Mesendoderm (in vitro differentiated cells): ENCODE data around the gene TFPT.

Source experiments
- DNase-seq: peaks from one replicate; pipeline ENCODE4 v3.0.0; 2013
- H2AK5ac ChIP-seq: 2 replicates; pipeline ENCODE4 v1.6.1; 2013; ENCODE audit warnings: low read length, inconsistent platforms
- H2BK120ac ChIP-seq: 2 replicates; pipeline ENCODE4 v1.6.1; 2013; ENCODE audit warnings: low read depth, mild to moderate bottlenecking, low read length, moderate library complexity, mixed read lengths
- H2BK15ac ChIP-seq: replicated peaks from 2 replicates; pipeline ENCODE4 v1.6.1; 2013; ENCODE audit warnings: low read depth, mild to moderate bottlenecking, moderate library complexity
- H2BK5ac ChIP-seq: 2 replicates; pipeline ENCODE4 v1.6.1; 2013; ENCODE audit warnings: low read length, inconsistent platforms
- H3K18ac ChIP-seq: 2 replicates; pipeline ENCODE4 v1.6.1; 2013; ENCODE audit warnings: mild to moderate bottlenecking, low read length, mixed read lengths
- H3K23ac ChIP-seq: one replicate; pipeline ENCODE4 v1.6.1; 2013; ENCODE audit warnings: low read length
- H3K27ac ChIP-seq: 2 replicates; pipeline ENCODE4 v1.5.1; 2013; ENCODE audit warnings: low read depth, mild to moderate bottlenecking, inconsistent platforms, low read length, moderate library complexity
- H3K27me3 ChIP-seq: 2 replicates; pipeline ENCODE4 v1.6.1; 2013; ENCODE audit warnings: low read length, control low read depth, mild to moderate bottlenecking, inconsistent platforms; ENCODE audit not compliant: insufficient read depth, poor library complexity
- H3K36me3 ChIP-seq: 2 replicates; pipeline ENCODE4 v1.6.1; 2013; ENCODE audit warnings: low read length, inconsistent platforms; ENCODE audit not compliant: control insufficient read depth, insufficient read depth
- H3K4ac ChIP-seq: one replicate; pipeline ENCODE4 v1.6.1; 2013; ENCODE audit warnings: low read depth, mild to moderate bottlenecking, low read length, moderate library complexity
- H3K4me1 ChIP-seq: 2 replicates; pipeline ENCODE4 v1.6.1; 2013; ENCODE audit warnings: low read depth, low read length, inconsistent platforms; ENCODE audit not compliant: control insufficient read depth
- H3K4me2 ChIP-seq: 2 replicates; pipeline ENCODE4 v1.6.1; 2013; ENCODE audit warnings: low read length
- H3K4me3 ChIP-seq: 2 replicates; pipeline ENCODE4 v1.5.1; 2013; ENCODE audit warnings: mild to moderate bottlenecking, low read length
- H3K56ac ChIP-seq: one replicate; pipeline ENCODE4 v1.6.1; 2013; ENCODE audit warnings: low read length
- H3K79me1 ChIP-seq: 2 replicates; pipeline ENCODE4 v1.6.1; 2013; ENCODE audit warnings: low read length, inconsistent platforms
- H3K79me2 ChIP-seq: 2 replicates; pipeline ENCODE4 v1.6.1; 2013; ENCODE audit warnings: mild to moderate bottlenecking, low read length; ENCODE audit not compliant: control insufficient read depth, insufficient read depth
- H3K9ac ChIP-seq: 2 replicates; pipeline ENCODE4 v1.6.1; 2013; ENCODE audit warnings: low read length, inconsistent platforms
- H4K5ac ChIP-seq: one replicate; pipeline ENCODE4 v1.6.1; 2013; ENCODE audit warnings: low read length
- H4K8ac ChIP-seq: one replicate; pipeline ENCODE4 v1.6.1; 2013; ENCODE audit warnings: low read depth, mild to moderate bottlenecking, control low read depth, low read length, moderate library complexity
- WGBS: extraction: QIAGEN DNeasy Blood & Tissue Kit; methylation state at CpG from one replicate; pipeline ENCODE4 v1.1.7; 2013; ENCODE audit warnings: low lambda C conversion rate, missing lambda C conversion rate; ENCODE audit not compliant: insufficient coverage; ENCODE audit errors: extremely low coverage; 5-methylcytosine and 5-hydroxymethylcytosine counted together

TFPT gene

DNA sequence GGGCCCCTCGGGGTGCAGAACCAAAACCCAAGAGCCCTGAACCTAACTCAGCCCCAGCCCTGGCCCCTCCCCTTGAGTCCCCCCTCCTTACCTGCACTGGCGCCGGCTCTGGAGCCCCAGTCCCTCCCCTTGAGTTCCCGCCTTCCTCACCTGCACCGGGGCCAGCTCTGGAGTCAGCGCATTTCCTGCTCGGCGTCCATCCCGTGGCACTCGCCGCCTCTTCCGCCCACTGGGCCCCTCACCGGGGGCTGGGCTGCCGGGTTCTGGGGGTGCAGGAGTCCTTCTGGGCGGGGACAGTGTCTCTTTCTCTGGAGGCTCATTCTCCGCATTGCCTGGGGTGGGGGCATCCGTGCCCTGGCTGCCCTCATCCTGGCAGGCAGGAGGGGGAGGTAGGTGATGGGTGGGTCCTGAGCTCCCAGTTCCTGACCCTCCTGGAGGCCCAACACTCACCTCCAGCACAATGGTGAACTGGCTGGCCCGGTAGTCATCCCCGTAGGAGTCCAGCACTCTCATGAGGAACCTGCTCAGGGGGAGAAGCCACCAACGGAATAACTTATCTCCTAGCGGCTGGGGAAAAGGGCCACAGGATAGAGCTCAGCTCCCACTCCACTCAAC, 7.5 kb downstream of the TFPT start:
- Histone ChIP-seq H2AK5ac (no peak overlapping the region), H3K27me3 (no peaks in the 10 kb centered on the region), H3K4ac (no peak overlapping the region), H3K4me3 (no peak overlapping the region), H3K23ac (no peak overlapping the region), H2BK15ac (no peak overlapping the region), H3K4me1 (no peaks in the 10 kb centered on the region), H3K18ac (no peak overlapping the region), H3K4me2 (no peak overlapping the region), H2BK5ac (no peak overlapping the region), H3K9ac (no peak overlapping the region), H3K56ac (no peak overlapping the region), H2BK120ac (no peak overlapping the region), H4K8ac (no peak overlapping the region), H3K79me2 (peaks cover 6% of the 10 kb centered on the region), H4K5ac (no peak overlapping the region), H3K36me3 (peaks cover 1% of the 10 kb centered on the region), H3K27ac (no peak overlapping the region), H3K79me1 (peaks cover 3% of the 10 kb centered on the region)
- no peak for DNase-seq
- no CpG with 5 or more reads among the region's 21 CpGs for WGBS

DNA sequence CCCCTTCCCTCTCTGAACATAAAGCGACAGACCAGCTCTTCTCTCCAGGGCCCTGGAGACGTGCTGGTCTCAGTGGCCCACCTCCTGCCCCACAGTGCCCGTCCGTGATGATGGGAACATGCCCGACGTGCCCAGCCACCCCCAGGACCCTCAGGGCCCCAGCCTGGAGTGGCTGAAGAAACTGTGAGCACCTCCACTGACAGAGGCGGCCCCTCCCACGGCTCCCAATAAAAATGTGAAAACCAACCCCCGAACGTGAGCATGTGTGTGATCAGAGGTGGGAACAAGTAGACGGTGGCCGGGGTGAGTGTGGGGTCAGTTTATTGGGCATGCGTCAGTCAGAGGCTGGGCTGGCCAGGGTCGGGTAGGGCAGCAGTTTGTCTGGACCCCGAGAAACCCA, 8.7 kb downstream of the TFPT start:
- no peak overlapping the region for H4K8ac ChIP-seq
- H2BK5ac ChIP-seq: no peak overlapping the region
- H3K4me3 ChIP-seq: no peak overlapping the region
- no peak overlapping the region for H2AK5ac ChIP-seq
- H3K9ac ChIP-seq: no peak overlapping the region
- H3K4ac ChIP-seq: no peak overlapping the region
- H3K79me1 ChIP-seq: peaks cover 3% of the 10 kb centered on the region
- no peak overlapping the region for H3K23ac ChIP-seq
- no peak overlapping the region for H3K56ac ChIP-seq
- no CpG with 5 or more reads among the region's 15 CpGs for WGBS
- H3K27me3 ChIP-seq: no peaks in the 10 kb centered on the region
- no peak overlapping the region for H2BK15ac ChIP-seq
- no peak overlapping the region for H3K18ac ChIP-seq
- no peak overlapping the region for H3K27ac ChIP-seq
- no peak overlapping the region for H4K5ac ChIP-seq
- H3K36me3 ChIP-seq: peaks cover 1% of the 10 kb centered on the region
- no peak overlapping the region for H3K4me2 ChIP-seq
- H3K4me1 ChIP-seq: no peaks in the 10 kb centered on the region
- peaks cover 7% of the 10 kb centered on the region for H3K79me2 ChIP-seq
- DNase-seq: no peak
- H2BK120ac ChIP-seq: no peak overlapping the region

DNA sequence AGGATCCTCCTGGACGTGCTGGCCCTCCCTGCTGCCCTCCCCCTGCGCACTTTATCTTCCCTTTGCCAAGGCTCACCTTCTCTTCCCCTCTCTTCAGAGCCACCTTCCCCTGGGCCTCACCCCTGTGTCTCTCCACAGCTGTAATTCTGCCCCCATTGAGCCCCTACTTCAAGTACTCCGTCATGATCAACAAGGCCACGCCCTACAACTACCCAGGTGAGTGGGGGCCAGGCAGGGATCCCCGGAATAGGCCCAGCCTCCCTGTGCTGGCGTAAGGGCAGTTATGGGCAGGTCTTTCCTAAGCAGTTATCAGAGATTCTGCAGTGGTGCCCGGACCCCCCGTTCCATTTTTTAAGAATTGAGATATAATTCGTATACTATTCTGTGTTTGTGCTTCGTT, 9.7 kb downstream of the TFPT start:
- Histone ChIP-seq H3K4me1 (no peaks in the 10 kb centered on the region), H2BK15ac (no peak overlapping the region), H3K79me2 (peaks cover 7% of the 10 kb centered on the region), H3K27me3 (no peaks in the 10 kb centered on the region), H3K79me1 (peaks cover 3% of the 10 kb centered on the region), H3K4me3 (no peak overlapping the region), H3K56ac (no peak overlapping the region), H3K9ac (no peak overlapping the region), H2BK120ac (no peak overlapping the region), H3K4ac (no peak overlapping the region), H3K36me3 (peaks cover 1% of the 10 kb centered on the region), H2BK5ac (no peak overlapping the region), H4K5ac (no peak overlapping the region), H3K27ac (no peak overlapping the region), H3K4me2 (no peak overlapping the region), H3K23ac (no peak overlapping the region), H4K8ac (no peak overlapping the region), H3K18ac (no peak overlapping the region), H2AK5ac (no peak overlapping the region)
- no peak for DNase-seq
- no CpG with 5 or more reads among the region's 10 CpGs for WGBS

DNA sequence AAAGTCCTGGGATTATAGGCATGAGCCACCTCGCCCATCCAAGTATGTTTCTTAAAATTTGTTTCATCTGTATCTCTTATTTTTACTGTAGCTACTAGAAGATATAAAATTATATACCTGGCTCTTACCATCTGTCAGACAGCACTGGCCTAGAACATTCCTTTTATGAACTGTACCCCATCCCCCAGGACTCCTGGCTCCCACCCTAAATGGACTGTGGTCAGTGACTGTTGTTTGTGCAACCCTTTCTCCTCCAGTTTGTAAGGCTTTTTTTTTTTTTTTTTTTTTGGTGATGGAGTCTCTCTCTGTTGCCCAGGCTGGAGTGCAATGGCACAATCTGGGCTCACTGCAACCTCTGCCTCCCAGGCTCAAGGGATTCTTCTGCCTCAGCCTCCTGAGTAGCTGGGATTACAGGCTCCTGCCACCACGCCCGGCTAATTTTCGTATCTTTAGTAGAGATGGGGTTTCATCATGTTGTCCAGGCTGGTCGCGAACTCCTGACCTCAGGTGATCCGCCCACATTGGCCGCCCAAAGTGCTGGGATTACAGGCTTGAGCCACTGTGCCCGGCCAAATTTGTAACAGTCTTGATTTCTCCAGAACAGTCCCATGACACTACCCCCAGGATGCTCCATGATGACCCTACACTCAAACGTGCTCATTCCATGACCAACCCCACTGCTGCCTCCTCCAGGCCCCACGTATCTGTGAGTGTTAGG, 10.3 kb downstream of the TFPT start:
- no CpG with 5 or more reads among the region's 11 CpGs for WGBS
- Histone ChIP-seq H2BK5ac (no peak overlapping the region), H3K18ac (no peak overlapping the region)

DNA sequence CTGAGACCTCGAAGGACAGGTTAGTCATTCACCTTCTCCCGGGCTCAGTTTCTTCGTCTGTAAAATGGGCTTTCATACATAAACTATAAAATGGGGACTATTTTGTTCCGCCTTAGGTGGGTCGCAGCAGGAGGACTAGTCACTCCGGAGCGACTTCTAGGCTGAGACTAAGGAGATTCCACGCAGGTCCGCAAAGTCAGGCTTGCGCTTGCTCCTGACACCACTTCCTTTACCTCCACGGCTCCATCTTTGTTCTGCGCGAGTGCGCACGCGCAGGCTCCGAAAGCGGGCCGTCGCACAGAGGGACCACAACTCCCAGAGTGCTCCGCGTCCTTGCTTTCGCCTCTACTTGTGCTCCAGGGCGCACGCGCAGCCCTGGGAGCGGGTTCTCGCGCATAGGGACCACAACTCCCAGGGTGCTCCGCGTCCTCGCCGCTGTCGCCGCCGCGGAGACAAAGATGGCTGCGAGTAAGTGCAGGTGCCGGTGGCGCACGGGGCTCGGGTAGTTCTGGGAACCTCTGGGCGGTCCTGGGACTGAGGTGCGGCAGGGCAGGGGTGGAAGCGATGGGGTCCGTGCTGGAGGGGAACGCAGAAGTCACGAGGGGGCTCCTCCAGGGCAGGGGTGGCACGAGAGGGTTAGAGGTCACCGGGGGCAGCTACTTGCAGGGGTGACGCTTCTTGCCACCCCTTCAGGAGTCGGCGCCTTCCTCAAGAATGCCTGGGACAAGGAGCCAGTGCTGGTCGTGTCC, 12.9 kb downstream of the TFPT start, which contains the start of gene NDUFA3:
Gene NDUFA3 (plus strand): TSS at position 435 of the 749 bp plus-strand sequence. CDS start 24 bp downstream, at position 459.
- Histone ChIP-seq H3K4me3 (peak within 1 kb of the TSS; percentile 70), H4K8ac (no peak within 1 kb of the TSS), H3K79me1 (peaks cover 3% of the 10 kb centered on the region), H4K5ac (no peak within 1 kb of the TSS), H3K79me2 (peaks cover 7% of the 10 kb centered on the region), H2BK15ac (no peak within 1 kb of the TSS), H2AK5ac (no peak within 1 kb of the TSS), H3K27me3 (no peaks in the 10 kb centered on the region), H3K4me1 (no peaks in the 10 kb centered on the region), H3K4ac (no peak within 1 kb of the TSS), H3K23ac (no peak within 1 kb of the TSS), H3K4me2 (peak within 1 kb of the TSS; percentile 76), H2BK120ac (no peak within 1 kb of the TSS), H3K18ac (no peak within 1 kb of the TSS), H3K9ac (peak within 1 kb of the TSS; percentile 79), H2BK5ac (no peak within 1 kb of the TSS), H3K36me3 (no peaks in the 10 kb centered on the region), H3K56ac (peak within 1 kb of the TSS; percentile 83), H3K27ac (no peak within 1 kb of the TSS)
- peak; percentile 99 for DNase-seq
- WGBS: no CpG with 5 or more reads among the region's 54 CpGs

More for the DNA sequence above, 10.3 kb downstream of the TFPT start:
- Histone ChIP-seq H3K4me2 (no peak overlapping the region), H3K79me2 (peaks cover 7% of the 10 kb centered on the region), H2BK15ac (no peak overlapping the region), H3K36me3 (peaks cover under 1% of the 10 kb centered on the region), H3K27ac (no peak overlapping the region), H3K4ac (no peak overlapping the region), H2AK5ac (no peak overlapping the region), H3K56ac (no peak overlapping the region), H3K9ac (no peak overlapping the region), H3K79me1 (peaks cover 3% of the 10 kb centered on the region), H3K4me1 (no peaks in the 10 kb centered on the region), H4K8ac (no peak overlapping the region), H3K23ac (no peak overlapping the region), H3K4me3 (no peak overlapping the region), H3K27me3 (no peaks in the 10 kb centered on the region), H2BK120ac (no peak overlapping the region), H4K5ac (no peak overlapping the region)
- DNase-seq: no peak
